GM21360 (cell line): ENCODE data around the gene SLC25A10.
"Not testable (repeated sequence)": the region's sequence is repeated elsewhere in the genome, so short reads cannot be mapped to it uniquely, and the experiment has no call there.

Source experiments
- ATAC-seq: cut with Tn5 transposase; IDR thresholded peaks from one replicate; pipeline ENCODE4 v1.9.1; 2021; ENCODE audit warnings: mild to moderate bottlenecking, moderate library complexity; ENCODE audit not compliant: unreplicated experiment

SLC25A10 gene

DNA sequence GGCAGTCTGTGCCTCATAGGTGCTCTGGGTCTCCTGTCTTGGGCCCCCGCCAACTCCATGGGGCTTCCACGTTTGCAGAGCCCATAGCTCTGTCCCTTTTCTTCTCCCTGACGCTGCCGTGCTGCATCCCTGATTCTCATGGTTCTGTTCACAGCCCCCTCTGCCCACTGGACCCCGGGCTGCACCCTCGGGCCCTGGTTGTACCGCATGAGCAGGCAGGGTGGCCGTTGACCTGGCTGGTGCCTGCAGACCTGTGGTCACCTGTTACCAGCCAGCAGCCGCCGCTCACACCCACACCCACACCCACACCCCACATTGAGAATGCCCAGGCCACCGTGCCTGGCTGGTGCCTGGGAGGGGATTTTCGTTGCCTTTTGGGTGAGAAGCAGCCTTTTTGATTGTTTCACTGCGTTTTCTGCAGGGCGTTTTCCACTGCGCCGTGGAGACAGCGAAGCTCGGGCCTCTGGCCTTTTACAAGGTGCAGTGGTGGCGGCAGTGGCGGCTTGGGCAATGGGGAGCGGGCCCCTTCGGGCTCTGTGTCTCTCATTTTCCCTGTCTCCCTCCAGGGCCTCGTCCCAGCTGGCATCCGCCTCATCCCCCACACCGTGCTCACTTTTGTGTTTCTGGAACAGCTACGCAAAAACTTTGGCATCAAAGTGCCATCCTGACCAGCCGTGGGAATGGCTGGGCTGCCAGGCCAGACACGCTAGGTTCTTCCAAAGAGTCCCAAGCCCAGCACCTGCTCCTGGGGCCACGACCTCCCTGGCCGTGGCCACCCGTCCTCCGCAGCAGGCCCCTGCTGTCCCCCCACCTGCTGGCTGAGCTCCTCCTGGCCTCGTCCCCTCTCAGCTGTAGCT is 7.6 kb downstream of the SLC25A10 start:
- no peak for ATAC-seq

DNA sequence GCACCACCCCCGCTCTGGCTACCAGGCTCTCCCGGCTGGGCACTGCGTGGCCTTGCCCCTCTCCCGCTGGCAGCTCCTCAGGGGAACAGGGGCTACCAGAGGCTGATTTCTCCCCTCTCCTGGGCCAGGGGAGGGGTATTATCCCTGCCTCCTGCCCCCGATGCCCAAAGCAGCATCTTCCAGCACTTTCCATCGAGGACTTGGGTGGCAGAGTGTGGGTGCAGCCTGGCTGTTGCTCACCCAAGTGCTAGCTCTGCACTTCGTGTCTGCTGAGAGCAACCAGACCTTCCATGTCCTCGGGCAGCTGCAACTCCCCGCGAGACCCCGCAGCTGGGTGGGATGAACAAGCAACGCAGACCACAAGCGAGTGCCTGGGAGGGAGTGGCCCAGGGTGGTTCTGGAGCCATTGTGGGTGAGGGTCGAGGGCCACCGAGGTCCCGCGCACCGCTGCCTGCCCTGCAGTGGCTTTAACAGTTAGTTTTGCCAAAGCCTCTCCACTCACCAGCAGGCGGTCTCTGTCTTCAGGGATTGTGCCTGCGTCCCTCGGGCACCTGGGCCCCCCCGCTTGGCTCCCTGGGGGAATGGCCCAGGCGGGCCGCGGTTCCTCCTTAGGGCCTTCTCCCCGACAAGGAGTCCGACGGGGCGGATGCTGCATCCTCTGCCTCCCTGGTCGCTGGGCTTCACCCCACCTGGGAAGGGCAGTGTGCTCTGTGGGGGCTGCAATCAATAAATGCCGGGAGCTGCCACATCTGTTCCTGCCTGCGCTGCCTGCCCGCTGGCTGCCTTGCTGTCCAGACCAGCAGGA is 8.4 kb downstream of the SLC25A10 start:
- ATAC-seq, result no peak

DNA sequence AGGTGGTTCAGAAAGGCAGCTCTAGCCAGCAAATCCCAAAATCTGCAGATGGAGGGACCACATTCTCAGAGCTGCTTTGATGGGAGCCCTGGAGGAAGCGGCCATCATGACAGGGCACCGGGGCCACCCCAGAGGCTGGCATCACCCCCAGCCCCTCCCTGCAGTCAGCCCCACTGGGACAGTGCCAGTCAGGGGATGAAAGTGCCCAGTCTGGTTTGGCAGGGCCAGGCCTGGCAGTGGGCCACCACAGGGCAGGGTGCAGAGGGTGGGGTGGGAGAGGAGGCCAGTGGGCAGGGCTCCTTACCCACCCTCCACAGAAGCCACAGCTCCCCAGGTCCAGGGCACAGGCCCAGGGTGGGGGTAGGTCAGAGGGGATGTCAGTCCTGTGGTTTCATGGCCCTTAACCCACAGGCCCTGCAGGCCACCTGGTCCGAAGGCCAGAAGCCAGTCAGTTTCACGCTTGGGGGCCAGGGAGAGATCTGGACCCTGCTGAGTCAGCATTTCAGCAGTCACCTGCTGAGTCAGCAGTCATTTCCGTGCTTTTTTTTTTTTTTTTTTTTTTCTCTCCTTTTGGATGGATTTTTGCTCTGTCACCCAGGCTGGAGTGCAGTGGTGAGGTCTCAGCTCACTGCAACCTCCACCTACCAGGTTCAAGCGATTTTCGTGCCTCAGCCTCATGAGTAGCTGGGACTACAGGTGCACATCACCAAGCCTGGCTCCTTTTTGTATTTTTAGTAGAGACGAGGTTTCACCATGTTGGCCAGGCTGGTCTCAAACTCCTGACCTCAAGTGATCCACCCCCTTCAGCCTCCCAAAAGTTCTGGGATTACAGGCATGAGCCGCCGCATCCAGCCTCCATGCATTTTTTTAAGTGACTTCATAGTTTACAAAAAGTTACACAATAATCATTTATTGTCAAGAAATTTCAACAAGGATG is 10.4 kb downstream of the SLC25A10 start:
- no peak for ATAC-seq

DNA sequence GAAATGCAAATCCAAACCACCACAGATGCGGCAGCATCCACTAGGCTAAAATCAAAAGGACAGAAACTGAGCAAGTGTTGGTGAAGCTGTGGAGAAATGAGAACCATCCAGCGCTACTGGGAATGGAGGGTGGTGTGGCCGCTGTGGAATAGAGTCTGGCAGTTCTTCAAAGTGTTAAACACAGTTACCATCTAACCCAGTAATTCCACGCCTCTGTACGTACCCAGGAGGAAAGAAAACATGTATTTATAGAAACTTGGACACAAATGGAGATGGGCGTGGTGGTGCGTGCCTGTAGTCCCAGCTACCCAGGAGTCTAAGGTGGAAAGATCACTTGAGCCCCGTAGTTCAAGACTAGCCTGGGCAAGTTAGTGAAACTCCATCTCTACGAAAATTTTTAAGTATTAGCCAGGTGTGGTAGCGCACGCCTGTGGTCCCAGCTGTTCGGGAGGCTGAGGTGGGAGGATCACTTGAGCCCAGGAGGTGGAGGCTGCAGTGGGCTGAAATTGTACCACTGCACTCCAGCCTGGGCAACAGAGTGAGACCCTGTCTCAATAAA is 11.6 kb downstream of the SLC25A10 start:
- no peak for ATAC-seq

DNA sequence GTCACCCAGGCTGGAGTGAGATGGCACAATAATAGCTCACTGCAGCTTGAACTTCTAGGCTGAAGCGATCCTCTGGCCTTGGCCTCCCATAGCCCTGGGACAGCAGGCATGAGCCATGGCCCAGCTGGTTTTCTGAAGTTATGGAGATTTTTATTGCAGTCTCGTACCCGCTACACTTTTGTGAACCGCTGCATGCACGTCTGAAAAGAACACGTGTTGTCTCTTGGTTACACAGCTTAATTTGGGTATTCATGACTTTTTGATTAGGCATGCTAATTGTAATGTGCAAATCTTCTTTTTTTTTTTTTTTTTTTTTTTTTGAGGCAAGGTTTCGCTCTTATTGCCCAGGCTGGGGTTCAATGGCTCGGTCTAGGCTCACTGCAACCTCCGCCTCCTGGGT is 13.4 kb downstream of the SLC25A10 start:
- ATAC-seq, result no peak

DNA sequence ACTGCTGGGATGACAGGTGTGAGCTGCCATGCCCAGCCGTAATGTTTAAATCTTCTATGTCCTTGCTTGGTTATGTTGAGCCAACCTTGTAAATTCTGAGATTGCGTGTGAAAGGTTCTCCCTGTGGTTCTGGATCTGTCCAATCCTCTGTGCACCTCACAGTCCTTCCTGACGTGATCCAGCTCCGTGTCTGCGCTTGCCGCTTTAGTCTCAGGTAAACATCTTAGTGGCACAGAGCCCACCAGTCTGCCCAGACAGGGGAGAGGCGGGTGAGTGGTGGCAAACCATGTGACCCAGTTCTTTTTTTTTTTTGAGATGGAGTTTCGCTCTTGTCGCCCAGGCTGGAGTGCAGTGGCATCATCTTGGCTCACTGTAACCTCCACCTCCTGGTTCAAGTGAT is 13.9 kb downstream of the SLC25A10 start:
- ATAC-seq, result no peak

DNA sequence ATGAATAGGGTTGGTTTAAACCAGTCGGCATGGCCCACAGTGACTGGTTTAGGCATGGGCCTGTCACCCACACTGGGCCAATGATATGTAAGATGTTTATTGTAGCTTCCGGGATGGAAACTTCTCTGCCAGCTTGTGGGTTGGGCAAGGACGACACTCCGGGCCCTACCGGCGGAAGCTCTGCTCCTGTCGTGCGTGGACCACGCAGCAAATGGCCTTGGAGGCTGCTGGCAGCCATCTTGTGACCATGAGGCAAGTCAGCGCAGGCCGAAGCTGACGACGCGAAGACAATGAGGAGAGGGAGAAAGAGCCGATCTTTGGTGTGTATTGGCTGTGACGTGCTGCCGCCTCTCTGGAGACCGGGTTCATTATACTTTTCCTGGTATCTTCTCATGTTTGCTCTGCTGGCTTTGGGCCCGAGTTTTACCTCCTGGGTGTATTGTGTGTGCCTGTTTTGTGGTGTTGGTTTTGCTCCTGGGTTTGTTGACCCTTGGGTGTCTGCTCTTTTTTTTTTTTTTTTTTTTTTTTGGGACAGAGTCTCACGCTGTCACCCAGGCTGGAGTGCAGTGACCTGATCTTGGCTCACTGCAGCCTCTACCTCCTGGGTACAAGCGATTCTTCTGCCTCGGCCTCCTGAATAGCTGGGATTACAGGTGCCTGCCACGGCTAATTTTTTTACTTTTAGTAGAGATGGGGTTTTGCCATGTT is 15.4 kb downstream of the SLC25A10 start:
- ATAC-seq, result no peak

DNA sequence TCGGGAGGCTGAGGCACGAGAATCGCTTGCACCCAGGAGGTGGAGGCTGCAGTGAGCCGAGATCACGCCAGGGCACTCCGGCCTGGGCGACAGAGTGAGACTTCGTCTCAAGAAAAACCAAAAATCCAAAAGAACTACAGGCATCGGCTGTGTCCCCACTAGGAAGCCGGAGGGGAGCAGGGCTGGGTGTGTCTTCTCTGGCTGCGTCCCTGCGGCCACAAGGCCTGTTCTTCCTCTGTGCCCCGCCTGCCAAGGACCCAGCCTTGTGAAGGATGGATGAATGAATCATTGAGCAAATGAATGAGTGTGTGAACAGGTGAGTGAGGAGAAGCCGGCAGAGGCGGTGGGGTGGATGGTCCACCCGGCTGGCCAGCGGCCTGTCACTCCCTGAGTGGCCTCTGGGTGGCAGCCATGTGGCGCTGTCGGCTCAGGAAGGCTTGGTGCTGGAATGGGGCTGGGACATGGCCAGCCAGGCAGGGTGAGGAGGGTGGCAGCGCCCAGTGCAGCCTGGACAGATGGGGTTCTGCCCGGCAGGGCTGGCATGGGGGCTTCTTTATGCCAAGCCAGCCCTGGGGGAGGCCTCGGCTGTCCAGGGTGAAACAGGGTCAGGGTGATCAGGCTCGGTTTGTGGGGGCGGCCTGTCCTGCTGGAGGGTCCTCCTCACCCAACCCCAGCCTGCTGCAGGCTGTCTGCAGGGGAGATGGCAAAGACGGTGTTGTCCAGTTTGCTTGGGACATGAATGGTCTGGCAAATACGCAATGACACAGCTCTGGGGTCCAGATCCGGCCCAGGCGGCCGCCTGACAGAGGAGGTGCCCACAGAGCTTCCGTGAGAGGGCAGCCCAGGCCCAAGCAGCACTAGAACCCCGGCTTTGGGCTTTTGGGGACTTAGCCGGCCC is 21.7 kb downstream of the SLC25A10 start:
- ATAC-seq, result no peak

DNA sequence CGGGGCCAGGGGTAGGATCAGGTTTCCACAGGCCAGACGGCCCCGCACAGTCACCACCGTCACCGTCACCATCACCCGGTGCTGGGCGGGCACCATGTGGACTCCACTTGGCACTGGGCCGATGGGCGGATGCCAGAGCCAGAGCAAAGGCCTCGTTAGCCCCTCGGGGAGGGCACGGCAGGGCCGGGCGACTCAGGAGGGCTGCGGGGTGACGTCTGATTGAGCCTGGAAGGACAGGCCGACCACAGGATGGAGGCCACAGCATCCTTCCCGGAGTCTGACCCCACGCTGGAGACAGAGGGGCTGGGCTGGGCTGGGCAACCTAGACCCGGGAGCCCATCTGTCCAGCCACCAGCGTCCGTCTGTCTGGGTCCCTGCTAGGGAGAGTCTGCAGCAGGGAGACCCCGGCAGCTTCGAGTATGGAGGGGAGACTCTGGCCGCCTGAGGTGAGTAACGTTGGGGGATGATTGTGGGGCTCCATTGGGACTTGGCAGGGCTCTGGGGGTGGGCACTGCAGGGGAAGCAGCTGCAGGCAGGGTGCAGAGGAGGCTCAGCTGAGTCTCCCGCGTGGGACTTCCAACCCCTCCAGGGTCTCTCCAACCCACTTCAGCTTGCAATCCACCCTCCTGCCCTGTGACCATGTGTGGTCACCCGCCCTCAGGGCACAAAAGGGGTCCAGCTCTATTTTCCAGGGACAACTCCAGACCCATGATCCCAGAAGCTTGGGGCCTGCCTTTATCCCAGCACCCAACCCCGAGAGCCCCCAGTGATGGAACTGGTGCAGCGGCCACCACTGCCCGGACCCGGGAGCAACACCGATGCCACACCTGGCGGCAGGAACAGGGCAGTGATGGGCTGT is 22.6 kb downstream of the SLC25A10 start:
- ATAC-seq, result no peak

DNA sequence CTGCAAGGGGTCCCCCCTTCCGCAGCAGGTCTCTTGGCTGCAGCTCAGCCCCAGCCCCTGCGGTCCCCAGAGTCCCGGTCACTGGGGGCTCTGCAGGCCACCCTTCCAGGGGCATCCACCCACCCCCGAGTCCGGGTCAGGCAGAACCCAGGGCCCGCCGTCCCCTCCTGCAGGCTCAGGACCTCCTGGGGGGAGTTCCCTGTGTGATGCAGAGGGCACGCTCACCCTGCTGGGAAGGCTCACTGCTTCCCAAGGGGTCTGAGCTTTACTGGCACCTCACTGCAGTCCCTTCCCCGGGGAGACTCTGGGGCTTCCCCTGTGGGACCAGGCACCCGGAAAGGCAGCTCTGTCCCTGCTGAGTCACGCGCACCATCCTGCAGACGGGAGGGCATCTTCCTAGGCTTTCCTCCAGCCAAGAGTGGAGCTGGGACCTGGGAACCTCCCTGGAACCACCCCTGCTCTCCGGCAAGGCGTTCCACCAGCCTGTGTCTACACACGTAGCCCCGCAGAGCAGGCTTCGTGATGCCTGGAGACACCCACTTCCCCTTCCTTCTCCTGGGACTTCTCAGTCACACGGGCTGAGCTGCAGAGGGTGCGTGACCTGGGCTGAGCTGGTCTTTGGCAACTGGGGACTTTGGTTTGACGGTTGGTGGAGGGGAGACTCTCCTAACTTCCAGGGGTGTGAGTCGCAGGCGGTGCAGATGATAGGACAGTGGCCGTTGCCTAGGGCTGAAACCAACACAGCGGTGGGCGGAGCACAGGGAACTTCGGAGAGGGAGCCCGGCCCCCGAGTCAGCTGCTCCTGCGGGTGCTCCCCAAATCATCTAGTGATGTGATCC is 23.4 kb downstream of the SLC25A10 start:
- ATAC-seq, result no peak

DNA sequence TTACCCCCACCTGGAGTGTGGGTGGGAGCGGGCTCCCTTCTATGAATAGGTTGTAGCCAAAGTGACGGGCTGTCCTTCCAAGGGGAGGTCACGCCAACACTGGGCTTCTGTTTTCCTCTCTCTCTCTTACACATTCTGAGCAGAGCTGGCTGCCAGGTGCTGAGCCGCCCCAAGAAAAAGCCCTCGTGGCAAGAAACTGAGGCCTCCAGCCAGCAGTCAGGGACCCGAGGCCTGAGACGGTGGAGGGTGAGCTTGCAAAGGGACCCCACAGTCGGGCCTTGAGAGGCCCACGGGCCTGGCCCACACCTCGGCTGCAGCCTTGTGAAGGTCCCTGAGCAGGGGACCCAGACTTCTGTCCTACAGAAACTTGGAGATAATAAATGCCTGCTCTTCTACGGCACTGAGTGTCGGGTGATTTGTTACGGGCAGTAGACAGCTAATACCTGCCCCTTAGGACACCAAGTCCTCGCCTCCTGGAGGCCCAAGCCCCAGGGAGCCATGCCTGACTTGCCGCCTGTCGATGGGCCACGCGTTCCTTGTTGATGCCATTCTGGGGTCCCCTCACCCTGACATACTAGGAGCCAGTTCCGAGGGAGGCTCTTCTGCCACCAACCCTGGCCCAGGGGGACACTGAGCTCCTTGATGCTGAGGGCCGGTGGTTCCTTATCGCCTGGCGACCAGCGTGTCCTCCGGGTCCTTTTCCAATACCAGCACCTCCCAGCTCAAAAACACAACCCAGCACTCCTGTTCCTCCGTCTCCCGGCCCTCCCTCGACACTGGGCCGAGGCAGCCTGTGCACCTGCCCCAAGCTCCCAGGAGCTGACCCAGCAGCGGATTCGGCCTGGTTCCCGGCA is 26.1 kb downstream of the SLC25A10 start:
- no peak for ATAC-seq

DNA sequence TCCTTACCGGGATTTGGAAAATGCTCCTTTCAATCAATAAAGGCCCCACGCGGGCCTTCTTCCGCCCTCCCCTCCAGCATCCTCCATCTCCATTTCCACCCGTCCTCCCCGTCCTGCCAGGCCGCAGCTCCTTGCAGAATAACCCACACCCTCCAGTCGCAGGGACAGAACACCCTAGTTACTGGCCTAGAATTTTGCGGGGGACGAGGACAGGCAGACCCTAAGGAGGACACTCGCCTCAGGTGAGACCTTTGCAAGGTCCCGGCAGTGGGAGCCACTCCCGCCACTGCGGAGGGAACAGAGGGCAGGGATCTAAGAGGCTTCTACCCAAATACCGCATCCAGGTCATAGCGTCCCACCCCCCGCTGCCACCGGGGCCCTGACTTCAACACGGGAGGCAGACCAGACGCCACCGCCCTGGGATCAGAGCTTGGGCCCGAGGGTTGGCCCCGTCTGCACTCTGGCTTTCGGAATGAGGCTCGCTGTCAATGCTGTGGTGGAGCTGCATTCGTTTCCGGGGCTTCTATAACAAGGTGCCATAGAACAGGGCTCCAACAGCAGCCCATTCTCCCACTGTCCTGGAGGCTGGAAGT is 26.8 kb downstream of the SLC25A10 start:
- ATAC-seq, result no peak

DNA sequence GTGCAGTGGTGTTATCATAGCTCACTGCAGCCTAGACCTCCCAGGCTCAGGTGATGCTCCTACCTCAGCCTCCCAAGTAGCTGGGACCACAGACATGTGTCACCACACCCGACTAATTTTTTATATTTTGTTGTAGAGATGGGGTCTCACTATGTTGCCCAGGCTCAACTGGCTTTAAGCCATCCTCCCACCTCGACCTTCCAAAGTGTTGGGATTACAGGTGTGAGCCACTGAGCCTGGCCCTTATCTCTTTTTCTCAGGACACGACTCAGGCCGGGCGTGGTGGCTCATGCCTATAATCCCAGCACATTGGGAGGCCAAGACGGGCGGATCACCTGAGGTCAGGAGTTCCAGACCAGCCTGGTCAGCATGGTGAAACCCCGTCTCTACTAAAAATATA is 27.5 kb downstream of the SLC25A10 start:
- not testable (repeated sequence) for ATAC-seq

DNA sequence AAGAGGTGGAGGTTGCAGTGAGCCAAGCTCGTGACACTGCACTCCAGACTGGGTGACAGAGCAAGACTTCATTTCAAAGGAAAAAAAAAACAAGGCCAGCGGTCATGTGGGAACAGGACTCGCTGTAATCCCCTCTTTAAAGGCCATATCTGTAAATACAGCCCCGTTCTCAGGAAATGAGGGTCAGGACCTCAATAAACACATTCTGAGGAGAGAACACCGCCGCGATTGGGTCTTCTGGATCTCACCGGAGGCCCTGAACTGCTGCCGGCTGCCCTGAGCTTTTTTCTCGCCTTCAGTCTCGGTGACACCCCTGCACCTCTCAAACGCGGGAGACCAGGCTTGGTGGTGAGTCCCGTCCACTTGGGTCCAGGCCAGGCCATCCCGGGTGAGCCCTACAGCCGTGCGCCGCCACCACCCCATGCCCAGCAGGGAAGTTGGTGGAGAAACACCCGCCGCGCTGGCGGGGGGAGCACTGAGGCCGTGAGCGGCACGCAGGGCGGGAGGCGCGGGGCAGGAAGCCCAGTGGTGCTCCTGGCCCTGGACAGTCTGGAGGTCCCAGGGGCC is 28.4 kb downstream of the SLC25A10 start:
- ATAC-seq, result no peak

DNA sequence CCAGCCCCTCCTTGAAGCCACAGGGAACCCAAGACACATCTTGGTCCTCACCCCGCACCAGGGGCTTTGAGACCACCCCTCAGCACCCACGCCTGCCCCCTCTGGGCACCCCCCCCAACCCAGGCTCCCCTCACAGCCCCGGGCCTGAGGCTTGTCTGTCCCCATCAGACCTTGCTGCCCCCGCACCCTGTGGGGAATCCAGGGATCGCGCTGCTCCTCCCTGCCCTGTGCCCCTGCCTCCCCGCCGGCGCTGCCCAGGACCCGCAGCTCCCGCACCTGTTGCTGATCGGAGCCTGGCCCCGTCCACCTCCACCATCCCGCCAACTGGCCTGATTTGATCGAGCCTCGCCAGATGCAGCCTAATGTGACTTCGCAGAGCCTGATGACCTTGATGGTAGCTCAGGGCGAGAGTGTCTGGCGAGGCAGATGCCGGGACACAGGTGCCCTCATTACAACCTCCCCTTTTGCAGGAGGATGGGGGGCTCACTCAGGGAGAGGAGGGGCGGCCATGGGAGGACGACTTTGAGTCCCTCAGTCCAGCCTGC is 29.0 kb downstream of the SLC25A10 start:
- no peak for ATAC-seq
